ENCODE results near the gene SLC35F3.
"Not testable (repeated sequence)": the region's sequence is repeated elsewhere in the genome, so short reads cannot be mapped to it uniquely, and the experiment has no call there.

The SLC35F3 gene

GRCh38 chr1:234144901-234145300 lies 240.4 kb downstream of the SLC35F3 start:
- no peak for DNase-seq (ENCODE audit: low spot score)

GRCh38 chr1:234148350-234148749 lies 243.9 kb downstream of the SLC35F3 start:
- DNase-seq (ENCODE audit: low spot score), result no peak

DNA sequence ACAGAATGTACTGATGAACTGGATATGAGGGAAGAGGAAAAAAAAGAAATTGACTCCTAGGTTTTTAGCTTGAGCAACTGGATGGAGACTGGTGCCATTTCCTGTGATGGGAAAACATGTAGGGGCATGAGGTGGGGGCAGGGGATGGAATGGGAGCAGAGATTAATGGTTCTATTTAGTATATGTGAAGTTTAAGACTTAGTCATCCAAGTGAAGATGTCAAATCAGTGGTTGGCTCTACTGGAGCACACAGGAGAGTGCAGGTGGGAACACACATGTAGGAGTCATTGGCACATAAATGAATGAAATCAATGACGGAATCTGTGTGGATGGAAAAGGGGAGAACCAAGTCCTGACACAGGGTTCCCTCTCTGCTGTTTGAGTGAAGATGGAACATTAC lies 244.3 kb downstream of the SLC35F3 start:
- DNase-seq (ENCODE audit: low spot score), result no peak

DNA sequence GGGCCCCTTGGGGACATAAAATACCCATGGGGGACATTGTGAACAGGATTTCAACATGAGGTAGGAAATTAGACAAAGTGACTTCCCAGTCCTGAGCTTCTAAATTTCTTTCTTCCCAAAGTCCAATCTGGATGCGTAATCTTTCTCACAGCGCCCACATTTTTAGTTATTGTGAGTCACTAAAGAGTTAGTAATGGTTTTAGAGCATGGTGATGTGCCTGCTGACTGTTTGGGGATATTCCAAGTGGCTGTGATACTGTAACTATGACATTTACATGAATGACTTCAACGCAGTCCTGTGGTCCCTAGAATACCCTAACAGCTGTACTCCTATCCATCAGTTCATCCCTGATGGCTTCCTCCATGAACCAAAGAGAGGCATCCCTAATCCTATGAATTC lies 244.7 kb downstream of the SLC35F3 start:
- no peak for DNase-seq (ENCODE audit: low spot score)

DNA sequence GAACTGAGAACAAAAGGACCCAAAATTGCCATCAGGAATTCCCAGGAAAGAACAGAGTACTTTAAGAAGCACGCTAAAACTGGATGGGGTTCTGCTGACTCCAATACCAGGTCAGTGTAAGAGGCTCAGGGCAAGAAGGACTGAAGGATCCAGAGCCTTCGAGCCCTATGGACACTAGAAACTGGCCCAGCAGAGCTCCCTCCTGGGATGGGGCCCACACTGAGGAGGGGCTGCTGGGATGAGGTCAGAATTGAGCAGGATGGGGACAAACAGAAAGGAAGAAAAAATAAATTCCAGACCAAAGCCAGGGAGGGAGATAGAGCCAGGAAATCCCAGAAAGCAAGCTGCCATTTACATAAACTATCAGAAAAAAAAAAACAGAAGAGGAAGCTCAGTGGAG lies 246.4 kb downstream of the SLC35F3 start:
- no peak for DNase-seq (ENCODE audit: low spot score)

DNA sequence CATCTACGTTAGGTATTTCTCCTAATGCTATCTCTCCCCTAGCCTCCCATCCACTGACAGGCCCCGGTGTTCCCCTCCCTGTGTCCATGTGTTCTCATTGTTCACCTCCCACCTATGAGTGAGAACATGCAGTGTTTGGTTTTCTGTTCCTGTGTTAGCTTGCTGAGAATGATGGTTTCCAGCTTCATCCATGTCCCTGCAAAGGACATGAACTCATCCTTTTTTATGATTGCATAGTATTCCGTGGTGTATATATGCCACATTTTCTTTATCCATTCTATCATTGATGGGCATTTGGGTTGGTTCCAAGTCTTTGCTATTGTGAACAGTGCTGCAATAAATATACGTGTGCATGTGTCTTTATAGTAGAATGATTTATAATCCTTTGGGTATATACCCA lies 247.9 kb downstream of the SLC35F3 start:
- not testable (repeated sequence) for DNase-seq (ENCODE audit: low spot score)

- peak; percentile 71 for DNase-seq (ENCODE audit: low spot score)
Measured at GRCh38 chr1:234154320-234155251, 250.1 kb downstream of the SLC35F3 start.

- no peak for DNase-seq (ENCODE audit: low spot score)
Measured at GRCh38 chr1:234162661-234163060, 258.2 kb downstream of the SLC35F3 start.

DNA sequence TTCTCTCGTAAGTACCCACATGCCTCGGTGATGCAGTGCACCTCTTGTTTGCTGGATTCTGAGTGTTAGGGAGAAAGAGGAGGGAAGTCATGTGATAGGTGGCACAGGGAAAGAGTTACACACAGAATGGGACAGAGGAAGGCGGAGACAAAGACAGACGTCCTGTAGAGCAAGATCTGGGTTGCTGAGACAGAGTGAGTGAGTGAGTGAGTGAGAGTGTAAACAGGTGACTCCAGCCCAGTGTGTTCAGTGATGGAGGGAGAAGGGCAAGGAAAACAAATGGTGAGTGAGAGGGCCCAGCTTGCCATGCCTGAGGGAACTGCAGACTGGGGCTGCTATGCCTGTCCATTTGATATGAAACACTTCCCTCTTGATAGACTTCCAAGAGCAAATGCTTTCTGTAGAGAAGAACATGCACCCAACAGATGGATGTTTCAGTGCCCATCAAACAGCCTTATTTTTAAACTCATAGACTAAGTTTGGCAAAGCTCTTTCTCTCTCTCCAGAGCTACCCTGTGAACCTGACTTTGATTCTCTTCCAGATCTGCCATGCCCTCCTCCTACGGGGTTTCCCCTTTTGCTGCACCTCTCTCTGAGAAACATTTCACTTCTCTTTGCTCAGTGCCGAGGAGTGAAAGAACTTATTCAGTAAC lies 258.9 kb downstream of the SLC35F3 start:
- DNase-seq (ENCODE audit: low spot score), result no peak

DNA sequence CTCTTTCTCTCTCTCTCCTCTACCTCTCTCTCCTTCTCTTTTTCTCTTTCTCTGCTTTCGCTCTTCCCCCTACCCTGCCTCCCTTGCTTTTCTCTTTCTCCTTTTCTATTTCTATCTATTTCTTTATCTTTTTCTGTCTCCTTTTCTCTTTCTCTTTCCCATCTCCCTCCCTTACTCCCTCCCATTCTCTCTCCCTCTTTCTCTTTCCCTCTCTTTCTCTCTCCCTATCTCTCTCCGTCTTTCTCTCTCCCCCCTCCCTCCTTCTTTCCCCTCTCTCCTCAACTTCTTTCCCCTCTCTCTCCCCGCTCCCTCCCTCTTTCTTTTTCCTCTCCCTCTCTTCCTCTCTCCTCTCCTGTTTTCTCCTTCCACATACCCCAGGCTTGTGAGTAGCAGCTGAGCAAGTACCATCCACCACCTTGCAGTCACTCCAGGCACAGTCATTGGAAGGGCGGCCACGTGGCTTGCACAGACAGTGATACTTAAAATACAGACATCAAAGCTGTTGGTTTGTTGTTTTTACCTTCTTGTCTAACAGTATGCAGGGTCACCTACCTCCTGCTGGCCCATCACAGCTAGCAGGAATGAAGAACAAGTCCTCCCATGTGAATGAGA lies 259.7 kb downstream of the SLC35F3 start:
- no peak for DNase-seq (ENCODE audit: low spot score)

DNA sequence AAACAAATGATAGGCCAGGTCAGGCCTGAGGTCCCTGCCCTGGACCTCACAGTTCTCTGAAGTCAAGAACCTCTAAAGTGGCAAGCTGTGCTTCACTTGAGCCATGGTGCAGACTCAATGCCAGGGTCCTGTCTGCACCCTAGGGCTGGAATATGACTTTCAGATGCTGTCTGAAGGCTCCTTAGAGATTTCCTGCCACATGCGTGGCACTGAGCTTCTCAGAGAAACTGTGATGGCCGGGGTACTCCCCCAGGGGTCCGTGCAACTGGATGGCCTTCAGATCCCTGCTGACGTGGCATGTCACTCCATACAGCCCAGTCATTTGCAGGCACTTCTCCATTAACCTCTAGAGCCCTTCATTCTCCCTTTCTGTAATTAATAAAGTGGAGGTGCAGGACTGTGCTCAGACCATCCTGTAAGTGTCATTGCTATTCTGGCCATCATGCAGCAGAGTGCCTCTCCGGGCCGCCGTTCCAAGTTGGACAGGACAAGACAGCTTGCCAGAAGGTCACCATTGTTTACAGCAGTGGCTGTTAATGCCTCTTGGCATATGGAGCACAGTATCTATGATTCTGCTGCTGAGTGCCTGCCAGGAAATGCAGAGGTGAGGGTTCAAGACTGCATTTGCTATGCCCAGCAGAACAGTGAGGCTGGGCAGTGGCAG lies 263.7 kb downstream of the SLC35F3 start:
- DNase-seq (ENCODE audit: low spot score), result no peak

- no peak for DNase-seq (ENCODE audit: low spot score)
Measured at GRCh38 chr1:234169161-234169849, 264.8 kb downstream of the SLC35F3 start.

- no peak for DNase-seq (ENCODE audit: low spot score)
Measured at GRCh38 chr1:234170067-234170466, 265.6 kb downstream of the SLC35F3 start.

- DNase-seq (ENCODE audit: low spot score), result no peak
Measured at GRCh38 chr1:234170622-234171021, 266.1 kb downstream of the SLC35F3 start.

DNA sequence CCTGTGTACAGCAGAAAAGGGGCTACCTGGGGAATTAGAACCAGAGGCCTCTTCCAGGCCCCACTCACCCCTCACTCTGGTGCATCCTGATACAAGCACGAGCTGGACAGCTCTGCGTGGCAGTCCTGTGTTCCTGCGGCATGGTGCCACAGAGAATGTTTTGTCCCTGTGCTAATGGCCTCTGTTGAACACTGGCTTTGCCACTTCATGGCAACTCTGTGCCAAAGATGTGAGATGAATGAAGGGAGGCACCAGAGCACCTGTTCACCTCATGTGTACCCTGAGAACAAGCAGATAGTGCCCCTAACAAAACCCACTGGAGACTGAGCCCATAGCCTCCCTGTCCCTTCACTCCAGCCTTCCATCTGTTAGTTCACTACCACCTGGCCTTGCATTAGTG lies 269.5 kb downstream of the SLC35F3 start:
- no peak for DNase-seq (ENCODE audit: low spot score)

- no peak for DNase-seq (ENCODE audit: low spot score)
Measured at GRCh38 chr1:234175363-234175762, 270.9 kb downstream of the SLC35F3 start.

DNA sequence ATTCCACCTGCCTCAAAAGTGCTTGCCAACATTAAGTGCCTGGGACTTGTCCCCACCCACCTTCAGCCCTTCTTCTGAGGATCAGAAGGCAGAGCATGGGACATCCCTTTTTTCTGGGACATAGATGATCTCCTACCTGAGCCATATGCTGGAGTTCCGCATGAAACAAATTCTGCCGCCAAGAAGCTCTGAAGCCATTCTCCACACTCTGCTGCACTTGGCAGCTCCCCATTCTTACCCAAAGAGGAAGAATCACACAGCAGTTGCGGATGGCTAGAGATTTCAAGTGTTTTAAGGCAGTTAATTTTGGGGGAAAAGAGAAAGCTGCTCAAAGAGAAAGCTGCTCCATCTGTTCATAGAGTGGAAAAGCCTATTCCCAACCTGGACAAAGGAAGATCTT lies 271.5 kb downstream of the SLC35F3 start:
- no peak for DNase-seq (ENCODE audit: low spot score)

DNA sequence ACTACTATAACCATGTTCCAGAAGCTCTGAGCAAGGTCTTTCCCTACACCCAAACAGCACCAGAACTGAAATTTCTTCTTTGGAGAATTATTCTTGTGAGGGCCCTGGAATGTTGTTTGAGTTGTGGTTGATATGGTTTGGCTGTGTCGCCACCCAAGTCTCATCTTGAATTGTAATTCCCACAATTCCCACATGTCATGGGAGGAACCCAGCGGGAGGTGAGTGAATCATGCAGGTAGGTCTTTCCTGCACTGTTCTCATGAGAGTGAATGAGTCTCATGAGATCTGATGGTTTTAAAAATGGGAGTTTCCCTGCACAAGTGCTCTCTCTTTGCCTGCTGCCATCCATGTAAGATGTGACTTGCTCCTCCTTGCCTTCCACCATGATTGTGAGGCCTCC lies 272.4 kb downstream of the SLC35F3 start:
- not testable (repeated sequence) for DNase-seq (ENCODE audit: low spot score)

DNA sequence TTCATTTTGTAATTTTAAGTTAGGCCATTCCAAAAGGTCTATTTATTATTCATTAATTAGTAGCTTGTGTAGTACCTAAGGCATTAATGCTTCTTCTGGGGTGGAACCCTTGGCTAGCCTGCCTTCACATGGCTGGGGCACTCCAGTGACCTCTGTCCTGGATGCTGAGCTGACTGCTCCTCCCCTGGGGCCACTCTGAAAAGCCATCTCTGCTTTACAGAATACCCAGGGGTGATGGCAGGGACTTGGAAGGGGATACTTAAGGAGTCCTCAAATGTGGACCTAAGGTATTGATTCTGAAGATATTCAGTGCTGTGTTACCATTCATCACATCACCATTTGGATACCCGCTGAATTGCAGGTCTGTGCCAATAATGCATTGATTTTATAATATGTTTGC lies 281.0 kb downstream of the SLC35F3 start:
- no peak for DNase-seq (ENCODE audit: low spot score)

DNA sequence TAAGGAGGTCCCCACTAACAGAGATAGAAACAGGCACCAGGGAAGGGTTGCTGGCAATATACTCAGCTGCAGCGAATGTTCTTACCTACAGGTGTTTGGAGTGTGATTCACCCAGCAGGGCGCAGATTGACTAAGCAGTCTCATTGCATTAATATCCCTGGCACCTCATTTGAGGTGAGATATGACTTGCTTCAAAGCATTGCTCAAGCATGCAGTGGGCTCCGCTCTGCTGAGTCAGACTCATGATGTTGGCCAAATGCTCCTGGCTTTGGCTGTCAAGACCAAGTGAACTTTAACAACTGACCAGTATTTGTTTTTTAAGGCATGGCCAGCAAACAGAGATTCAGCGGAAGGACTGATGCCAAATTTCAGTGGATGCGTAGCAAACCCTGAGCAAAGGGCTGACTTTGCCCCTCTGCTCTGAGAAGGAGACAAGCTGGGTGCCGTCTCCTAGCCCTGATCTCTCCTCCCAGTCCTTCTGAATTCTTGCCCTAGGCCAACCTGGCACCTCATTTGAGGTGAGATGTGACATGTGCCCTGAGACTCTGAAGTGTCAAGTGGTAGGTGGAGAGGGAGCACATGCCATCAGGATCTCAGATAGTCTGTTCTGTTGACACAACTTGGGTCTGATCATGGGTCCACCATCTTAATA lies 281.7 kb downstream of the SLC35F3 start:
- DNase-seq (ENCODE audit: low spot score), result no peak

GRCh38 chr1:234188454-234188792 lies 283.9 kb downstream of the SLC35F3 start:
- DNase-seq (ENCODE audit: low spot score), result peak; percentile 55

Data from NAMALWA (cell line).